ENCODE measurements around the gene TBC1D16. TPM values are rescaled to one million over a fixed set of nuclear protein-coding genes. Genes with fewer than 3 reads are reported as not detected.

Gene TBC1D16
- total RNA-seq, 2 experiments from 2014 or later: 6.5 to 6.8 TPM

- ChIA-PET POLR2A (no interaction called here), CTCF (interaction anchor here (1.4 kb wide), 1 partner anchor 9 kb away, joined by 4 read pairs; no protein-coding TSS in a partner anchor)
Measured at GRCh38 chr17:79891113-79891730, 144.4 kb downstream of the TBC1D16 start.

GRCh38 chr17:79890706-79891105 lies 145.0 kb downstream of the TBC1D16 start:
- ChIA-PET CTCF (interaction anchor here (1.4 kb wide), 1 partner anchor 10 kb away, joined by 4 read pairs; no protein-coding TSS in a partner anchor), POLR2A (no interaction called here)

- POLR2A ChIA-PET: no interaction called here
- CTCF ChIA-PET: no interaction called here
Measured at GRCh38 chr17:79888811-79889634, 146.6 kb downstream of the TBC1D16 start.

GRCh38 chr17:79888009-79888540 lies 147.6 kb downstream of the TBC1D16 start:
- CTCF ChIA-PET: no interaction called here
- POLR2A ChIA-PET: no interaction called here

- ChIA-PET POLR2A (no interaction called here), CTCF (no interaction called here)
Measured at GRCh38 chr17:79887451-79887991, 148.2 kb downstream of the TBC1D16 start.

GRCh38 chr17:79883202-79883601 lies 152.5 kb downstream of the TBC1D16 start:
- ChIA-PET POLR2A (no interaction called here), CTCF (no interaction called here)

Other genes starting within 250 kb of the TBC1D16 start
- 1 to 10 TPM; 3.2 to 3.5 TPM for gene CBX8, start 238.8 kb downstream of the TBC1D16 start, total RNA-seq
- gene CBX4, start 196.4 kb downstream of the TBC1D16 start, total RNA-seq: 1 to 10 TPM; 8.0 to 10.0 TPM
- 1 to 10 TPM; 2.6 to 2.7 TPM for gene CCDC40, start 770 bp upstream of the TBC1D16 start, total RNA-seq
- 10 to 100 TPM; 38.7 to 43.1 TPM for gene GAA, start 65.7 kb upstream of the TBC1D16 start, total RNA-seq
- 100 to 1,000 TPM; 179 to 183 TPM for gene EIF4A3, start 111.3 kb upstream of the TBC1D16 start, total RNA-seq
- gene CARD14, start 134.2 kb upstream of the TBC1D16 start, total RNA-seq: not detected
- gene SGSH, start 184.5 kb upstream of the TBC1D16 start, total RNA-seq: 10 to 100 TPM; 11.3 to 12.2 TPM
- 1 to 10 TPM; 4.9 to 7.1 TPM for gene SLC26A11, start 184.6 kb upstream of the TBC1D16 start, total RNA-seq
- gene RNF213, start 225.0 kb upstream of the TBC1D16 start, total RNA-seq: 100 to 1,000 TPM; 152 TPM

Measured in activated CD8-positive, alpha-beta memory T cell treated with anti-CD3 and anti-CD28 coated beads for 36 hours (primary cell).